HEK293T (cell line): ENCODE measurements around the gene LAYN.

ENCODE experiments used
- CTCF ChIA-PET: fragments of 350-600 bp; formaldehyde crosslinking; extraction: SDS; loops from one replicate; lab custom pipeline; 2021; ENCODE audit warnings: antibody characterized with exemption, inconsistent platforms; lab: Yijun Ruan, JAX
- POLR2A ChIA-PET: fragments of 350-600 bp; formaldehyde crosslinking; extraction: SDS; loops from one replicate; lab custom pipeline; 2020; ENCODE audit warnings: antibody characterized with exemption, inconsistent platforms; lab: Yijun Ruan, JAX
- DNase-seq: peaks from one replicate; pipeline ENCODE4 v3.0.0; 2012; ENCODE audit warnings: mixed read lengths; ENCODE audit errors: extremely low spot score
- ARNT ChIP-seq: fragments of 450-650 bp; IDR thresholded peaks from 2 replicates; pipeline ENCODE4 v1.6.1; 2017; ENCODE audit warnings: mild to moderate bottlenecking
- BHLHE40 ChIP-seq: fragments of 450-650 bp; IDR thresholded peaks from 2 replicates; pipeline ENCODE4 v1.6.1; 2016; ENCODE audit warnings: mild to moderate bottlenecking, moderate library complexity, borderline replicate concordance
- CTBP1 ChIP-seq: fragments of 450-650 bp; IDR thresholded peaks from 2 replicates; pipeline ENCODE4 v1.6.1; 2016; ENCODE audit warnings: borderline replicate concordance
- ELF4 ChIP-seq: fragments of 450-650 bp; IDR thresholded peaks from 2 replicates; pipeline ENCODE4 v1.6.1; 2017; ENCODE audit warnings: antibody characterized with exemption
- FOXA1 ChIP-seq: fragments of 450-650 bp; IDR thresholded peaks from 2 replicates; pipeline ENCODE4 v1.6.1; 2016; ENCODE audit warnings: mild to moderate bottlenecking
- FOXK2 ChIP-seq: fragments of 450-650 bp; IDR thresholded peaks from 2 replicates; pipeline ENCODE4 v1.6.1; 2016; ENCODE audit warnings: mild to moderate bottlenecking
- FOXM1 ChIP-seq: fragments of 450-650 bp; IDR thresholded peaks from 2 replicates; pipeline ENCODE4 v1.6.1; 2017; ENCODE audit warnings: mild to moderate bottlenecking, borderline replicate concordance
- HDGF ChIP-seq: fragments of 450-650 bp; IDR thresholded peaks from 2 replicates; pipeline ENCODE4 v1.6.1; 2017; ENCODE audit warnings: antibody characterized with exemption, borderline replicate concordance
- L3MBTL2 ChIP-seq: fragments of 450-650 bp; conservative IDR thresholded peaks from 2 replicates; pipeline ENCODE4 v1.6.1; 2016; ENCODE audit warnings: mild to moderate bottlenecking
- LEF1 ChIP-seq: fragments of 450-650 bp; IDR thresholded peaks from 2 replicates; pipeline ENCODE4 v1.6.1; 2017; ENCODE audit warnings: mild to moderate bottlenecking, borderline replicate concordance
- NFRKB ChIP-seq: fragments of 450-650 bp; IDR thresholded peaks from 2 replicates; pipeline ENCODE4 v1.6.1; 2016; ENCODE audit warnings: mild to moderate bottlenecking, moderate library complexity
- SP1 ChIP-seq: fragments of 450-650 bp; IDR thresholded peaks from 2 replicates; pipeline ENCODE4 v1.6.1; 2017
- SUZ12 ChIP-seq: fragments of 450-650 bp; IDR thresholded peaks from 2 replicates; pipeline ENCODE4 v1.6.1; 2016; ENCODE audit warnings: mild to moderate bottlenecking
- TARDBP ChIP-seq: fragments of 450-650 bp; IDR thresholded peaks from 2 replicates; pipeline ENCODE4 v1.6.1; 2016
- ZNF384 ChIP-seq: fragments of 450-650 bp; IDR thresholded peaks from 2 replicates; pipeline ENCODE4 v1.6.1; 2016
- TF ChIP-seq, protein P1 (sequence below): fragments of 450-650 bp; IDR thresholded peaks from 2 replicates; pipeline ENCODE4 v1.6.1; 2016

LAYN gene

DNA sequence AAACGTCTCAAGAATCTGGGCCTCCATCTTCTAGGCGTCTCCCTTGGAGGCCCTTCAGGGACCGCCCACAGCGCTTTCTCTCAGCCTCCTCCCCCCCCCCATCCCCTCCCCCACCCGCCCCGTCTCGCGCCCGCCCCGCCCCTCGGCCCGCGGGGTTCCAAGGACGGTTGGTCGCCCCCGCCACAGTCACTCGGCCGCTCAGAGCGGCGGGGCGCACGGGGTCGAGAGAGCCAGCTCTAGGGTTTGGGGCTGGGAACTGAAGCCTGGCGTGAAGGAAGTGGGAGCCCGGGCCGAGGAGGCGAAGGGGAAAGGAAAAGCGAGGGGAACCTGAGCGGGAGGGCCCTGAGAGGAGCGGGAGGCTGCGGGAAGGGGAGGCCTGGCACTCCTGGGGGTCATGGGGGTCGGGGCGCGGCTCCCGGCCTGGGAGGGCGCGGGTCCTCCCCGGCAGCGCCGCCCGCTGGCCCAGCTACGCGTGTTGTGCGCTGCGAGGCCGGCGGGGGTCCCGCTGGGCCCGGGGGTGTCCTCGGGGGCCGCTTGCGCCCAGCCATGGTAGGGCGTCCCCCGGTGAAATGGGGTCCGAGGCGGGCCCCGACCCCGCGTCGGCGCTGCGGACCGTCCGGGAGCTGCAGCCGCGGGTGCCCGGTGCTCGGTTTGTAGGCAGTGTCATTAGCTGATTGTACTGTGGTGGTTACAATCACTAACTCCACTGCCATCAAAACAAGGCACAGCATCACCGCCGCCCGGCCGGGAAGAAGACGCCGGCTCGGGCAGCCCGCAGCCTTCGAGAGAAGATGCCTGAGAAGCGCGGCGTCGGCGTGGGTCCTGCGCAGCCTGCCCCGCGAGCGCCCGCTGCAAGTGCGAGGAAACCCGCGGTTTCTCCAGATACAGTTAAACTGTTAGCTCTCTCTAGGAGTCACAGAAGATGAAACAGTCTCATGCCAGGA is 28.0 kb upstream of the LAYN start, which contains the start of gene BTG4:
TSS of gene BTG4 (minus strand) at position 91 of the 944 bp plus-strand sequence. CDS start 13,610 bp downstream, outside the sequence.
- POLR2A ChIA-PET: no interaction called here
- DNase-seq: no peak

DNA sequence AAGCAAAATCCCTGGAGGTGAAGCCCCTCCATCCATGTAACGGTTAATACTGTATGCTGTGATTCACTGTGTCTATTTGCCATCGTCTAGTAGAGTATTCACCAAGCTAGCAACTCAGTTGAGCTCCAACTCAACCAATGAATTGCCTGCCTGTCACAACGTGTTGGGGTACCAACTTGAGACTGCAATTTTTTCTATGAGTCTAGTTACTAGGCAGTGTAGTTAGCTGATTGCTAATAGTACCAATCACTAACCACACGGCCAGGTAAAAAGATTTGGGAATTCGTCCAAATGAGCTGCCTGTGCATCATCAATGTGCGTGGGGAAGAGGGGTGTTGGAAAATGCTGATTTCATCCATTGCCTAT is 27.3 kb upstream of the LAYN start:
- TF ChIP-seq NFRKB (no peak), HDGF (no peak), FOXK2 (no peak), ARNT (no peak), ELF4 (no peak), SUZ12 (no peak), TARDBP (no peak), FOXM1 (no peak), L3MBTL2 (no peak)
- DNase-seq: no peak
- ChIA-PET CTCF (no interaction called here), POLR2A (no interaction called here)

More for the DNA sequence above, 28.0 kb upstream of the LAYN start, which contains the start of gene BTG4:
- TF ChIP-seq BHLHE40 (no peak), ELF4 (no peak), FOXK2 (no peak), ZNF384 (no peak), TARDBP (no peak), NFRKB (no peak), FOXA1 (no peak), HDGF (no peak), L3MBTL2 (no peak), SP1 (no peak), ARNT (no peak), SUZ12 (no peak)
- TF ChIP-seq, protein P1, sequence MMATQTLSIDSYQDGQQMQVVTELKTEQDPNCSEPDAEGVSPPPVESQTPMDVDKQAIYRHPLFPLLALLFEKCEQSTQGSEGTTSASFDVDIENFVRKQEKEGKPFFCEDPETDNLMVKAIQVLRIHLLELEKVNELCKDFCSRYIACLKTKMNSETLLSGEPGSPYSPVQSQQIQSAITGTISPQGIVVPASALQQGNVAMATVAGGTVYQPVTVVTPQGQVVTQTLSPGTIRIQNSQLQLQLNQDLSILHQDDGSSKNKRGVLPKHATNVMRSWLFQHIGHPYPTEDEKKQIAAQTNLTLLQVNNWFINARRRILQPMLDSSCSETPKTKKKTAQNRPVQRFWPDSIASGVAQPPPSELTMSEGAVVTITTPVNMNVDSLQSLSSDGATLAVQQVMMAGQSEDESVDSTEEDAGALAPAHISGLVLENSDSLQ: no peak
- CTCF ChIA-PET: no interaction called here

DNA sequence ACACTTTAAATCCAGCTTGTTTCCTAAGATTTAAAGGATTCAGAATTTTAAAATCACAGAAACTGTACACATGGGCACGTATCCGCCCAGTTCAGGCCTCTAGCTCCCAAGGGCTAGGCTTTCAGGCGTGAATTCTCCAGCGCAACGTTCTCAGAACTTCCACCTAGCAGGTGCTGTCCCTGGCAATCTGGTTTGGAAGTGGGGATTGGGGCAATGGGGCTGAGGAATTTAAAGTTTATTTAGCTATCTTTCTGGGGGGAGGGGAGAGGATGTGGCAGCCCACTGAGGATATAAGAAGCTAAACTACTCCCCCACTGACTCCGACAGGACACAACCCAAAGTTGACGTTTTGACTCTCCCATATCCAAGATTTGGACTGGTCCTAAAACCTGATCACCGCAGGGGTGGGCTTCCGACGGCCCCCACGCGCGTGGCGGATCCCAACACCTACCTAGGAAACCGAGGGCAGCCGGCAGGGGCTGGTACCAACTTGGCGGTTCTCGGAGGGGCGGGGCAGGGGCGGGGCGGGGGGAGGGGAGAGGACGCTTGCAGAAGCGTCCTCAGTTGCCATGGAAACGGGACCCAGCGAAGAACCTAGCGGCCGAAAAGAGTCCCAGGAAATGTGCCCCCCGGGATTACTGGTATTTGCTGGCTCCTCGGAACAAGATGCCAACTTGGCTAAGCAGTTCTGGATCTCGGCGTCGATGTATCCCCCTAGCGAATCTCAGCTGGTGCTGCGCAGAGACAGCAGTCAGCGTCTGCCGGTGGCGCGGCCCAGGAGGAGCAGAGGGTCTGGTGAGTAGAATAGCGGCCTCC is 26.1 kb upstream of the LAYN start, which contains the start of gene HOATZ:
TSS of gene HOATZ (plus strand) at position 563 of the 816 bp plus-strand sequence. CDS start at position 570, 7 bp downstream.
- ChIA-PET POLR2A (no interaction called here), CTCF (no interaction called here)
- DNase-seq: no peak
- TF ChIP-seq BHLHE40 (no peak), CTBP1 (no peak), TARDBP (no peak), ZNF384 (no peak), FOXM1 (no peak), NFRKB (no peak), FOXA1 (no peak), ARNT (no peak), ELF4 (no peak), SP1 (no peak), LEF1 (no peak), FOXK2 (no peak), SUZ12 (no peak), L3MBTL2 (no peak), HDGF (no peak)
- TF ChIP-seq, protein P1: no peak

DNA sequence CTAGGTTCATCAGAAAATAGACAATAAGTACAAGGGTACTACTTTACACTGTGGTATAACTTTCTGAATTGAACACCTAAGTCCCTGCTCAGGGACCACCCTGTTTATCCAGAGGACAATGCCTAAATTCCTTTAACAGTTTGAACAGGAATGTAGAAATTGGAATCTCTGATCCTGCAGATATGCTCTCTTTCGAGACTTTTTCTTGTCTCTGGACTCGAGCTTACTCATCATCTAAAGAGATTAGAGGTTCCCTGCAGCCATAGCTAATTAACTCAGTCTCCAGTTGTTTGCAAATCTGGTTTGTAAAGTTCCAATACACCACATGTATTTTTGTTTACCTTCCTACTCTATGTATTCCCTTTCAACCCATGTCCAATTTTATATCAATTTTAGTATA is 24.9 kb upstream of the LAYN start:
- ChIA-PET CTCF (no interaction called here), POLR2A (no interaction called here)
- no peak for DNase-seq
- no peak for TF ChIP-seq FOXK2
- TF ChIP-seq ARNT: no peak
- TF ChIP-seq SUZ12: no peak
- no peak for TF ChIP-seq ZNF384
- TF ChIP-seq BHLHE40: no peak

DNA sequence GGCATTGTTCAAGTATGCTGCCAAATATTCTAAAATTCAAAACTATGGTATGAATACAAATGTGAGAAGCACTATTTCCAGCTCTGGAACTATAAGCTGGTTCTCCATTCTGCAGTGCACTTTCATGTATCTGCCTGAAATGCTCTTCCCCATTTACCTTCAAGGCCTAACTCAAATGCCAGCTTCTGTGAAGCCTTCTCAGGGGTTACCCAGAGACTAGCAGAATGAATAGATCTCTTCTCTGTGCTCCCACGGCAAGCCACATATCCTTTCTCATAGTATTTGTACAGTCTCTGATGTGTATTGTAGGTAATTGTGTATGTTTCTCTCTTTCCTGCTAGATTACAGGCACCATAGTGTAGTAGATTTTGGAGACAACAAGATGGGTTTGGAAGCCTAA is 21.9 kb upstream of the LAYN start:
- POLR2A ChIA-PET: no interaction called here
- CTCF ChIA-PET: no interaction called here
- DNase-seq: no peak
- no peak for TF ChIP-seq ZNF384
- TF ChIP-seq BHLHE40: no peak
- no peak for TF ChIP-seq L3MBTL2
- TF ChIP-seq FOXA1: no peak
- no peak for TF ChIP-seq FOXK2
- TF ChIP-seq ELF4: no peak

DNA sequence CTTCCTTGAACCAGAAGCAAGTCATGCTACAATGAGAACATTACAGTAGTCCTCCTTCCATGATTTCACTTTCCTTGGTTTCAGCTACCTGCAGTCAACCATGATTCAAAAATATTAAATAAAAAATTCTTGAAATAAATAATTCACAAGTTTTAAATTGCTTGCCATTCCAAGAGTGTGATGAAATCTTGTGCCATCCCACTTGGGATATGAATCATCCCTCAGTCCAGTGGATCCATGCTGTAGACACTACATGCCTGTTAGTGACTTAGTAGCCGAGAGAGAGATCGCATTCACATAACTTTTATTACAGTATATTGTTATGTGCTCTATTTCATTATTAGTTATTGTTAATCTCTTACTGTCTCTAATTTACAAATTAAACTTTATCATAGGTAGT is 20.0 kb upstream of the LAYN start:
- ChIA-PET POLR2A (no interaction called here), CTCF (no interaction called here)
- TF ChIP-seq NFRKB (no peak), CTBP1 (no peak), BHLHE40 (no peak), SUZ12 (no peak), ARNT (no peak), TARDBP (no peak), FOXK2 (no peak), FOXM1 (no peak), LEF1 (no peak), SP1 (no peak), ELF4 (no peak), HDGF (no peak), ZNF384 (no peak), L3MBTL2 (no peak), FOXA1 (no peak)
- TF ChIP-seq, protein P1: no peak
- DNase-seq: no peak
